ENCODE measurements around the gene EPHB2.

DNA sequence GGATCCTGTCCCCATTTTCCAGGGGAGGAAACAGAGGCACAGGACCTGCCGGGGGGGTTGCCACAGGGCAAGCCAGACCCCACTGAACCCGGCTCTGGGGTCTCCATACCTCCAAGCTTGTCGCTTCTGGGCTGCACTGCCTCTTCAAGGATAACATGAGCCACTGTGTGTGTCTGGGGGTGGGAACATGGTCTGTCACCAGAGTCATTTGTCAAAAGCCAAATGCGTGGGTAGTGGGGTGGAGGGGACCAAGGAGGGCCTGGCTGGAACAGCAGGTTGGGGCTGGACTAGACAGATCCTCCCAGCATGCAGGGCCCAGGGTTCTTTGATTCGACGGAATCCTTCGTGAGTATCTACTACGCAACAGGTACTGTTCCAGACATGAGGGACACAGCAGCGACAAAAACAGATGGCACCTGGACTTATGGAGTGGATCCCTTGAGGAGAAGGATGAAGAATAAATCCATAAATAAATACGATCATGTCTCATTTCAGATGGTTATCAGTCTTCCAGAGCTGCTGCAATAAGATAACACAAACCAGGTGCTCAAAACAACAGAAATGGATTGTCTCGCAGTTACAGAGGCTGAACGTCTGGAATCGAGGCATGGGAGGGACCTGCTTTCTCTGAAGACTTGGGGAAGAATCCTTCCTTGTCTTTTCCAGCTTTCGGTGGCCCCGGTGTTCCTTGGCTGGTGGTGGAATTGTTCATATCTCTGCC, 28.9 kb upstream of the EPHB2 start:
- TF ChIP-seq, protein P1, sequence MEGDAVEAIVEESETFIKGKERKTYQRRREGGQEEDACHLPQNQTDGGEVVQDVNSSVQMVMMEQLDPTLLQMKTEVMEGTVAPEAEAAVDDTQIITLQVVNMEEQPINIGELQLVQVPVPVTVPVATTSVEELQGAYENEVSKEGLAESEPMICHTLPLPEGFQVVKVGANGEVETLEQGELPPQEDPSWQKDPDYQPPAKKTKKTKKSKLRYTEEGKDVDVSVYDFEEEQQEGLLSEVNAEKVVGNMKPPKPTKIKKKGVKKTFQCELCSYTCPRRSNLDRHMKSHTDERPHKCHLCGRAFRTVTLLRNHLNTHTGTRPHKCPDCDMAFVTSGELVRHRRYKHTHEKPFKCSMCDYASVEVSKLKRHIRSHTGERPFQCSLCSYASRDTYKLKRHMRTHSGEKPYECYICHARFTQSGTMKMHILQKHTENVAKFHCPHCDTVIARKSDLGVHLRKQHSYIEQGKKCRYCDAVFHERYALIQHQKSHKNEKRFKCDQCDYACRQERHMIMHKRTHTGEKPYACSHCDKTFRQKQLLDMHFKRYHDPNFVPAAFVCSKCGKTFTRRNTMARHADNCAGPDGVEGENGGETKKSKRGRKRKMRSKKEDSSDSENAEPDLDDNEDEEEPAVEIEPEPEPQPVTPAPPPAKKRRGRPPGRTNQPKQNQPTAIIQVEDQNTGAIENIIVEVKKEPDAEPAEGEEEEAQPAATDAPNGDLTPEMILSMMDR (IDR thresholded peaks at IDR 0.05): no peak
- TF ChIP-seq EP300 (IDR thresholded peaks at IDR 0.05): no peak
- TF ChIP-seq POLR2AphosphoS5 (IDR thresholded peaks at IDR 0.05): no peak

Measured in sigmoid colon (tissue), 4 donors.